ENCODE data around the gene TMCC2. TPM values are rescaled to one million over a fixed set of nuclear protein-coding genes. Genes with fewer than 3 reads are reported as not detected.
A peak's percentile ranks its signal among the peaks of the same experiment; 100 is the strongest.

Gene TMCC2
- total and polyA plus RNA-seq, 2 of the 8 experiments (the other 6 are each of a cell fraction or from before 2014, with no cell fraction given), result 6.7 to 6.8 TPM

GRCh38 chr1:205319081-205320018 is 91.6 kb downstream of the TMCC2 start:
- Histone ChIP-seq H2AK5ac (ENCODE audit: low read depth, low read length) (no peak overlapping the region), H3K4me2 (ENCODE audit: insufficient read depth in 1 of 2, low read depth in 2 of 2, low read length in 2 of 2) (peak overlapping the region; percentile 40 to 65), H3K4me3 (ENCODE audit: extremely low read depth in 1 of 4, insufficient read depth in 2 of 4, low read depth in 3 of 4, low read length in 4 of 4) (peak overlapping the region; percentile 12 to 93 (median 24); a peak in 5 of 8 replicates), H2BK120ac (replicated peaks; ENCODE audit: low read depth, low read length) (no peak overlapping the region), H4K5ac (ENCODE audit: insufficient read length, low read depth, low read length) (no peak overlapping the region), H3K14ac (ENCODE audit: insufficient read length) (no peak overlapping the region), H3K23ac (ENCODE audit: insufficient read length) (no peak overlapping the region), H2BK20ac (ENCODE audit: low read length) (peak overlapping the region; percentile 38; the same call in 1 of the 2 replicates), H3K27ac (ENCODE audit: low read depth, low read length) (no peak overlapping the region), H3K36me3 (ENCODE audit: control insufficient read depth in 2 of 4, insufficient read depth in 4 of 4, low read length in 3 of 4) (peaks cover 0 to 4% (median 0%) of the 10 kb centered on the region in 4 experiments; a peak in 2 of 8 replicates), H2BK5ac (ENCODE audit: low read depth, low read length) (0 out of 2 replicates have a peak overlapping the region, but pooled peaks have one; percentile 38), H3K27me3 (replicated peaks in 1 of 4; ENCODE audit: control insufficient read depth in 3 of 4, extremely low read depth in 1 of 4, insufficient read depth in 3 of 4, low read length in 3 of 4) (no peaks in the 10 kb centered on the region), H3K9me3 (ENCODE audit: insufficient read depth in 2 of 2, low read depth in 1 of 2, low read length in 1 of 2) (no peaks in the 10 kb centered on the region), H3K23me2 (ENCODE audit: low read depth, low read length) (peaks cover 8% of the 10 kb centered on the region), H2BK15ac (ENCODE audit: low read length) (peak overlapping the region; percentile 97), H3K79me2 (ENCODE audit: control insufficient read depth in 1 of 2, insufficient read depth in 2 of 2, low read length in 2 of 2) (peaks cover 28 to 63% of the 10 kb centered on the region in 2 experiments), H3K4ac (replicated peaks; ENCODE audit: insufficient read length, low read depth, low read length) (no peak overlapping the region), H2BK12ac (ENCODE audit: low read depth, low read length) (no peak overlapping the region), H3K56ac (replicated peaks; ENCODE audit: insufficient read length, low read depth, low read length) (peak overlapping the region; percentile 18), H3K79me1 (ENCODE audit: low read depth, low read length) (peaks cover 40% of the 10 kb centered on the region), H2AFZ (ENCODE audit: low read length) (no peak overlapping the region), H4K91ac (replicated peaks; ENCODE audit: insufficient read length, low read length) (no peak overlapping the region), H3K4me1 (replicated peaks in 1 of 4; ENCODE audit: control insufficient read depth in 3 of 4, insufficient read depth in 4 of 4, low read length in 3 of 4) (peaks cover 26 to 42% (median 33%) of the 10 kb centered on the region in 4 experiments), H3K18ac (ENCODE audit: extremely low read depth, low read length) (peak overlapping the region; percentile 74; the same call in 1 of the 2 replicates), H4K8ac (ENCODE audit: extremely low read depth, insufficient read depth, low read length) (0 out of 2 replicates have a peak overlapping the region, but pooled peaks have one; percentile 45), H4K20me1 (replicated peaks in 1 of 2; ENCODE audit: control insufficient read depth in 1 of 2, insufficient read depth in 2 of 2, low read length in 2 of 2) (peaks cover 11 to 32% of the 10 kb centered on the region in 2 experiments), H3K9ac (replicated peaks in 1 of 4; ENCODE audit: extremely low read depth in 1 of 4, low read depth in 3 of 4, low read length in 3 of 4) (no peak overlapping the region; a peak in 1 of 7 replicates)
- 0 out of 2 replicates have a peak, but pooled peaks have one; percentile 9 for TF ChIP-seq POLR2AphosphoS5 (IDR thresholded peaks at IDR 0.05; ENCODE audit: low read depth, low read length)
- no peak for TF ChIP-seq GABPA (IDR thresholded peaks at IDR 0.05; ENCODE audit: borderline replicate concordance, insufficient read depth, low read length)
- peak in 1 of 2 experiments; percentile 57; a peak in 1 of 3 replicates for TF ChIP-seq POLR2A (IDR thresholded peaks at IDR 0.05; ENCODE audit: control extremely low read depth in 1 of 2, low read depth in 2 of 2, low read length in 2 of 2)
- TF ChIP-seq CEBPB (IDR thresholded peaks at IDR 0.05; ENCODE audit: low read depth, low read length), result peak; percentile 67
- 82% methylated on average over 6 of the region's 6 CpGs; no CpG with 5 or more reads in 1 of the 2 experiments for WGBS, 2 experiments (ENCODE audit: extremely low coverage in 1 of 2, insufficient coverage in 1 of 2, insufficient read length in 1 of 2, insufficient replicate concordance in 2 of 2, low coverage in 1 of 2, low lambda C conversion rate in 2 of 2, missing lambda C conversion rate in 1 of 2)
- CTCF ChIA-PET (ENCODE audit: partially characterized antibody), result interaction anchor here (0.9 to 67.1 kb wide), 7 partner anchors 12 to 137 kb away, joined by 3 to 2424 read pairs (median 9); partner anchors contain the start of gene BLACAT1
- POLR2A ChIA-PET (ENCODE audit: partially characterized antibody), result interaction anchor here (0.7 to 11.0 kb wide), 7 partner anchors 13 to 425 kb away, joined by 3 to 134 read pairs (median 7); no protein-coding TSS in a partner anchor
- FAIRE-seq, result no peak
- DNase-seq (ENCODE audit: low read depth in 1 of 2, low spot score in 2 of 2), result no peak

All from H1 (cell line).